ENCODE results near the gene PTPN14.
"Not testable (repeated sequence)": the region's sequence is repeated elsewhere in the genome, so short reads cannot be mapped to it uniquely, and the experiment has no call there.

Gene PTPN14

DNA sequence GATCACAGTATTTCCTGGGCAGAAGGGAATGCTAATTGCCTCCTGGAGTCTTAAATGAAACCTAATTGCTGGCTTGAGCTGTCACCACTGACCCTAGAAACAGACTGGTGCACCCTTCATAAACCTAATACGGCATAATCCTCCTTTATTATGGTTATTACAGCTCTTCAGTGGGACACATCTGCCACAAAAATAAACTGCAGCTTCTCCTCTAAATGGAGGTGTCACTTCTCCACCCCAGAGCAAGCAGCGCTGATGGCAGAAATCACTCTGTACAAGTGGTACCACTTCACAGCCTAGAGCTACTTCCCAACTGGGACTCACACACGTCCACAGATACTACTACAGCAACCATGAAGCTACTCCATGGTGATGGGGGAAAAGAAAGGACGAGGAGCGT lies 11.1 kb downstream of the PTPN14 start:
- no peak for DNase-seq

DNA sequence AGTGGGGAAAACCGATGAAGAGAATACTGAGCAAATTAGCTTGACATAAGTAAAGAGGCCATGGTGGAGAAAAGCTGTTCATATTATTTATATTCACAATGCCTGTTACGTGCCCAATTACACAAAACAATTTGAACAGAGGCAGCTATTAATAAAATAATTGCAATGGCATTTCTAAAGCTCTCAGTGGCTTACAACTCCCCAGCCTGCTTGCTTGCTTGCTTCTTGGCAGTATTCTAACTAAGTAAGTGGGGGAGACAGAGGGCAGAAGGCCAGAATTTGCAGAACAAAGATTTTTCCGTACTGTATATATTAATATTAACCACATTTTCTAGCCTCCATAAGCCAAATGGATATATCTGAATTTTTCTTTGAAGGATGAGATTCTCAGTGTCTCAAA lies 12.9 kb downstream of the PTPN14 start:
- no peak for DNase-seq

DNA sequence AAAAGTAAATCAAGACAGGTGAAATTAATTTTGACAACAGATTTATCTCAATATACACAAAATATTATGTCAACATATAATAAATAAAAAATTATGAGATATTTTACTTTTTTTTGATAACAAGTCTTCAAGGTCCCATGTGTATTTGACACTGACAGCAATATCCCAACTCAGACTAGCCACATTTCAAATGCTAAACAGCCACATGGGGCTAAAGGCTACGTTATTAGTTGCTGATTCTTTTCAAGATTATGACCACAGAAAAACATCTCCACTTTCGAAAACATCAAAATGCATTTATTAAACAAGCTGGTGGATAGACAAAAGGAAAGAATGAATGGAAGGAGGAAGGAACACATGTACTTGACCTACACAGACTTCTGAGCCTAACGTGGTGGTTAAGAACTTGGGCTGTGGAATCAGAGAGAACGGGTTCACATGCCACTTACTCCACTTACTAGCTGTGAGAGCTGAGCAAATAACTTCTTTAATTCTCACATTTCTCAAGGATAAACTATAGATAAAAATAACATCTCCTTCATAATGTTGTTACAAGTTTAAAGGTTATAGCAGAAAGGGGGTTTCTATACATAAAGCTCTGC lies 13.4 kb downstream of the PTPN14 start:
- DNase-seq: no peak

DNA sequence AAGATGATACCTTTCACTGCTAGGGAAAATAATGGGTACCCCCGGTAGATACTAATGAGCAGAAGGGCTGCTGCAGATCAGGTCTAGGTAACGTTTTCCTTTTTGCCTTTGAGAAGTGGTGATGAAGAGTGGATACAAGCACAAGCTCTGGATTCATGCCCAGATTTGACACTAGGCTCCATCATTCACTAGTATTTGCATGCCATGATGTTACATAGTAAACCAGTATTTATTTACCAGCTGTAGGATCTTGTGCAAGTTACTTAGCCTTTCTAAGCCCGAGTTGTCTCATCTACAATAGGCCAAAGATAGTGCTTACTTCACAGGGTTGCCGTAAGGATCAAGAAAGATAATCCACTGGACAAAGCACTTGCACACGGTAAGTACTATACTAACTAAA lies 14.2 kb downstream of the PTPN14 start:
- DNase-seq: no peak

DNA sequence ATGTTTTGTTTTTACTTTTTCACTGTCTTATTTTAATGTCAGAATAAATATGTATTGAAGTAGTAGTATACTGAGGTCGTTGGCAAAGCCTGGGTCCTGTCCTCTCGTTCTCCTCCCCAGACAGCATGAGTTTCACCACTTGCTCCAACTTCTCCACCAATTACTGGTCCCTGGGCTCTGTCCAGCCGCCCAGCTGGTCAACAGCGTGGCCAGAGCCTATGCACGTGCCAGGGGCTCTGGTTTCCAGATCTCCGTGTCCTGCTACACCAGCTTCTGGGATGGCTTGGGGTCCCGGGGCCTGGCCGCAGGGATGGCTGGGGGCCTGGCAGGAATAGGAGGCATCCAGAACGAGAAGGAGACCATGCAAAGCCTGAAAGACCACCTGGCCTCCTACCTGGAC lies 19.3 kb downstream of the PTPN14 start:
- DNase-seq: no peak

DNA sequence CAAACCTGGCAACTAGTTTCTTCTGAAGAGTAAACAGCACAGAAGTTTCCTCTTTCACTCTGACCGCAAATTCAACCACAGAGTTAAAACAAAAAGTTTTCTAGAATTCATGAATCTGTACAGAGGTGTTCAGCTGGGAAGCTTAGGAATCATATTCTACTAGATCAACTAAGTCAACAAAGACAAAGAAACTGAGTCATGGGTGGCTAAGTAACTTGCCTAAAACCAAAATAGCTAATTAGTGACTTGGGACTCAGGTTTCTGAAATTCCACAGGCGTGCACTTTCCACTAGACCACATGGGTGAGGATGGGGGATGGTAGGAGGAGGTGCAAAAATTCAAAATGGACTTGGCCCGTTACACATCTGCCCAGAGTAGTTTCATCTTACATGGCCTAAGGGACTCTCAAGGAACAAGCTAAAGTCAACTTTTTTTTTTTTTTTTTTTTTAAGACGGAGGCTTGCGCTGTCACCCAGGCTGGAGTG lies 25.8 kb downstream of the PTPN14 start:
- DNase-seq: no peak

DNA sequence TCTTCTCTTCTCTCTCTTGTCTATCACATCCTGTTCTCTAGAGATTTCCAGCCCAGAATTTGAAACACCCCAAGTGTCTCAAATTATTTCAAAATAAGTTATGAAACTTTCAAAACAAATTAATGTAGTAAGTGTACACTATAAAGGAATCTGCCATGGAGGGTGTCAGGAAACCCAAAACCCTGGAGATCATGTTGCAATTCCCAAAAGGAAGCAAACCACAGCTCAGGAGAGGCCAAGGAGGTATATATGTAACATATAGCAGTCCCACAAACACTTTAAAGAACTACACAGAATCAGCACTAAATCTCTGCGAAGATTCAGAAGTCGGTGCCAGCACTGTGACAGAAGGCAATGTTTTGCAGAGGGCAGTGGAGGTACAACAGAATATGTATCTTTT lies 26.6 kb downstream of the PTPN14 start:
- DNase-seq: no peak

DNA sequence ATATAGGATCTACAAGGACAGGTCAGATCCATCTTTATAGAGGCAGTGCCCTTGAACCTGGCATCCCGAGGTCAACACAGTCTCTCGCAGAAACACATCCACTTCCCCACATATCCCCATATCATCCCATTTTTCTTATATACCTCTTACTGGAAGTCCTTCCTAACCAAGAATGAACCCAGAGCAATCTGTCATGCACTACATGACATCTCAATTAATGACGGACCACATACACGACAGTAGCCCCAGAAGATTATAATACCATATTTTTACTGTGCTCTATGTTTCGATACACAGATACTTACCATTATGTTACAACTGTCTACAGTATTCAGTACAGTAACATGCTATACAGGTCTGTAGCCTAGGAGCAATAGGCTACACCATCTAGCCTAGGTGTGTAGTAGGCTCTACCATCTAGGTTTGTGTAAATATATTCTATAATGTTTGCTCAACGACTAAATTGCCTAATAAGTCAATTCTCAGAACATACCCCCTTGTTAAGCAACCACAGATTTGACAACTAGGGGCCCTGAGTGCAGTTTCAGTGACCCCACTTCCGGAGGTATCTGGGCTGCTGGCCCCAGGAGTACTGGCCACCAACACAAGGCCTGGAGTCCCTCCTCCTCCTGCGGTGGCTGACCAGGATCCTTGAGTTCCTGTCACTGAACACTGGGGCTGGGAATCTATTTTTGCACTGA lies 28.1 kb downstream of the PTPN14 start:
- no peak for DNase-seq

DNA sequence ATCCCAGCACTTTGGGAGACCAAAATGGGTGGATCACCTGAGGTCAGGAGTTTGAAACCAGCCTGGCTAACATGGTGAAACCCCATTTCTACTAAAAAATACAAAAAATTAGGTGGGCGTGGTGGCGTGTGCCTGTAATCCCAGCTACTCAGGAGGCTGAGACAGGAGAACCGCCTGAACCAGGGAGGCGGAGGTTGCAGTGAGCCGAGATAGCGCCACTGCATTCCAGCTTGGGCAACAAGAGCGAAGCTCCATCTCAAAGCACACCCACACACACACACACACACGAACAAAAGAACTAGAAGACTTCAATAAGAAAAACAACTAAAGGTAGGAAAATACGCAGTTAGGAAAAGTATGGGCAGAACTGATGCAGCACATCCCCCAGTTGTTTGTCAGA lies 29.9 kb downstream of the PTPN14 start:
- not testable (repeated sequence) for DNase-seq

DNA sequence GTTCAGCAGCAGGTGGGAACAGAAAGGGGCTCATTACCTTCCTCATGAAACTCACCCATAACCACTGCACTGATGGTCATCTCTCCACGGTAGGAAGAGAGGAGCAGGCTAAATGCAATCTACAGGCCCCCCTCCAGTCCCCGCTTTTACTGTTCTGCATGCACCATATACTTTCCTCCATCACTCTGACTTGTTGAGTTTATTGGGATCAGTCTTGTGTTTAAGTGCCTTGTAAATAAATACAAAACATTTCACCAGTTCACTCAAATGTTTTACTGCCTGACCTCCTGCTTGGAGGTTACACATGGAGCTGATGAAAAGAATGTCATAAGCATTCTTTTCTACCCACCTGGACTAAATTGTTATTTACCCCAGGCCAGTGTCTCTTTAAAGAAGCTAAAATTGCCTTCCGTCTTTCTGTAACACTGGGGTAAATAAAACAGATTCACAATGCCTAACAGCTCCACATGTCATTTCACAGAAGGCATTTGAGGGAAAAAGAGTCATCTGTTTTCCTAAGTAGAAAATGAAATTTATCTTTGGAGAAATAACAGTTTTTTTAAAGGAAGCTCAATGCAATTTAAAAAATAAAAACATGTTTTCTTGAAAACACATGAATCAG lies 30.7 kb downstream of the PTPN14 start:
- no peak for DNase-seq

DNA sequence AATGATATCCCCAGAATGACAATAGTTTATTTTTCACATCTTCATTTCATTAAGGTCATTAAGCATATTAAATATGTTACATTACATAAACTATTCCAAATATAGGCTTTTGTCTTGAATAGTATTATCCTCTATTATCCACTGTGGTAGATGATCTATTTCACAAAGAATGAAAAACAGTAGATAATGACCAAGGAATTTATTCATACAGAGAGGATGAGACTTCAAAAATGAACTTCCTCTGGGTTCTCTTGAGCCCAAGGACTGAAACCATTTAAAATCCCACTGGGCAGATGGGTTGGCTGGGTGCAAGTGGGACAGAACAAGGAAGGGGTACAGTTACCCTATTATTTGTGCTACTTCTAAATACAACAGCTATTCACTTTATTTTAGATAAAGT lies 33.0 kb downstream of the PTPN14 start:
- DNase-seq: no peak

DNA sequence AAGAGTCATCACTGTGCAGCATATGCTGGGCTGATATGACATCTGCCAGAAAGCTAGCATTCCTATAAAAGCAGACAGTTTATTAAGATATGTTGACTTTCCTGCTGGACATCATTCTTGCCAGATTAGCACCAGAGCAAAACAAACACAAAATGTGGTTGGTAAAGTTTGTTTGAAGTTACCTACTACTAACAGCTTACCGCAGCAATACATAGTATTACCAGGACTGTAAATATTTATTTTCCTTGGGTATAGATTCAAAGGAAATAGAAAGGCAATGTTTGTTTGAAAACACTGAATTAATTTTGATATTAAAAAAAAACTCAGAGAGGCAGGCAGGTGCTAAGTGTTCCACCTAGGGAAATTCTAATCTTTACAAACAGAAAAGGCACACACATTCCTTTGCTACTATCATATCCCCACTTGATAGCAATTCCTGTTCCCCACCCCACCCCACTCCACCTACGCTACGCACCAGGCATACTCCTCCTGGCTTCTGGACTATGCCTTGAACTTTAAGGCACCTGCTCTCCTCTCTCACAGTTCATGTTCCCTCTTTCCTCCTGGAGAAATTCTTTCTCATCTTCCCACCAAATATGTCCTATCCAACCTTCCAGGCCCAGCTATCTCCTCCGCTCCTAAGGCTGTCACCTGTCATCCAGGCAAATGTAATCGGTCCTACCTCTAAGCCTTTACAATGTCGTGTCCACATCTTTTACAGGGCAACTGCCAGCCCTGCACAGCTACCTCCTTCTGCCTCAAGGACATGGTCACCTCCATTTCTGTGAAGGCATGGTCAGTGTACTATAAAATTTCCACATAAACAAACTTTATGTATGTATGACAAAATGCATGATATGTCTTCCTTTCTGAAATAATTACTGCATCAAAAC lies 34.7 kb downstream of the PTPN14 start:
- no peak for DNase-seq

DNA sequence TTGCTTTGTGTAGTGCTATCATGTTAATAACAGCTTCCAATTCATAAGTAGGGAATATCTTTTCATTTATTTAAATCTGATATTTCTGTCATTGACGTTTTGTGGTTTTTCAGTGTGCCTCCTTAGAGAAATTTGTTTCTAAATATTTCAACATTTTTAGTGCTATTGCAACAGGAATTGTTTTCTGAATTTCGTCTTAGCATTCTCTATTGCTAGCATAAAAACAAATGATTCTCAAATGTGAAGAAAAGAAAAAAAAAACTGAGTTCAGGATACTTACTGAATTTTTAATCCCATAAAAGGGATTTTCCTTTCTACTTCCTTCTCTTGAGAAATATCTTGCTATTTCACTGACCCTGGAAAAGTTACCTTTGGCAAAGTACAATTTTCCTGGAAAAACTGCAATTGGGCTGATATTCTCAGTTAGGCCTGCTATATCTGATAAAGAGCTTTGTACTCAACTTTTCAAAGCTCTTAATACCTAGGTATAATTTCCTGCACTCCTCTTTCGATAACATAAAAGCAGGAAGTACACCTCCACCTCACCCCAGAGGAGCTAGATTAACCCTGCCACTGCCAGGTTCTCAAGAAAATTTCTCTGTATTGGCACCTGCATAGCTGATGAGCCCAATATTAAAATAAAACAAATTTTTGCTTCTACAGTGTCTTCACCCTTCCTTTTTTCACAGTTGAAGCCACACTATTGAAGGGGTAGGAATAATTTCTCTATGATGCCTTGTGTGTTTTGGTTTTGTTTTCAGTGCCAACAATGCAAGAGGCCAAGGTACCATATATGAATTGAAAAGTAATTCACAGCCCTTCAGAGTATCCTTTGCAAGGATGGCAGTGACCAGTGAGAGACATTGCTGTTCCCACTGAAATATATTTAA lies 35.6 kb downstream of the PTPN14 start:
- DNase-seq: no peak

DNA sequence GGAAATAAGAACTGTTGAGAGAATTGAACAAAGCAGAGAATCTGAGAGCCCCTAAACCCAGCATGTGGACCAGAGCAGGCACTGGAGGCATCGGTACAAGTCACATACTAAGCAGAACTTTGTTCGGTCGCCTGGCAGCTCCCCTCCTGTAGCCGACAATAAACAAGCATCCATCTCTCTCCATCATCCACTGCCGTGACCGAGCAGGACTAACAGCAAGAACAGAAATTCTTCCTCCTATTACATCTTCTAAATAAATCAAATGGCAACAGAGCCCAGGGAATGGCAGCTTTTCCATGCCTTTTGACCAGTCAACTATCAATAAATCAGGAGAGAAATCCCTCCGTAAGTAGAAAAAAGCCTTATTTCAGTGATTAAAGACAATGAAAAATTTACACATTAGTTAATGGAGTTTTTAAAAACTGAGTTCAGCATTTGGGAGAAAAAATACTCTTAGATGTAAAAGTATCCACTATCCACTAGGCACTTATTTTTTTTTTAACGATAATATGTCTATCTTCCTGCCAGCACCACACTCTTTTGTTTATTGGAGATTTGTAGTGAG lies 36.5 kb downstream of the PTPN14 start:
- DNase-seq: no peak

DNA sequence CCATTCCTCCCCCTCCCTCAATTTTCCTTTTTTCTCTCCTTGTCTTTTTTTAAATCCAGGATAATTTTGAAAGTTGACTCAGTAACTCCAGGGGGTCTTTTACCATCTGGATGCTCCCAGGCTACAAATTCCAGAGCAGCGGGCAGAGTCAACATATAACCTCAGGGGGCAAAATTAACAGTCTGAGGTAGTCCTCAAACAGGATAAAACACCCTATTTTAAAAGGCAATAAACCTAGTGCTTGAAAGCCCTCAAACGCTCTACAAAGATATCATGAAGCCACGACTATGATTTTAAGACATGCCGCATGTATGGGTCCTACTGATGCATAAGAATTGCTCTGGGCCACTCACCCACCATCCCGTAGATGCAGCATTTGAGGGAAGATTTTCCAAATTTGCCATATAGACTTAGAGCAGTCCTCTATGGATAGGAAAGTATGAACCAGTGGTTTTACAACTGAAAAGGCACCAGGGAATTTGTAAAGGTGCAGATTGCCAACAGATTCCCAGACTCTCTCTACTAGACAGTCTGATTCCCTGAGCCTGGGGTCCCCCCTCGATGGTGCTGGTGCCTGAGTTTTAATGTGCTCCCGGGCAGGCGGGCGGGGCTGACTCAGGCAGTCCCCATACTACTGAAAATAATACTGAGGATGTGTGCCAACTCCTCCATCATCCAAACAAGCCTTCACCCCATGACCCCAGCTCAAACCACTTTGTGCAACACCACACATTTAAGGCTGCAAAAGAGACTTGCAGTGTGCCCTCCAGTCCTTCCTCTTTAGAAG lies 37.2 kb downstream of the PTPN14 start:
- no peak for DNase-seq

DNA sequence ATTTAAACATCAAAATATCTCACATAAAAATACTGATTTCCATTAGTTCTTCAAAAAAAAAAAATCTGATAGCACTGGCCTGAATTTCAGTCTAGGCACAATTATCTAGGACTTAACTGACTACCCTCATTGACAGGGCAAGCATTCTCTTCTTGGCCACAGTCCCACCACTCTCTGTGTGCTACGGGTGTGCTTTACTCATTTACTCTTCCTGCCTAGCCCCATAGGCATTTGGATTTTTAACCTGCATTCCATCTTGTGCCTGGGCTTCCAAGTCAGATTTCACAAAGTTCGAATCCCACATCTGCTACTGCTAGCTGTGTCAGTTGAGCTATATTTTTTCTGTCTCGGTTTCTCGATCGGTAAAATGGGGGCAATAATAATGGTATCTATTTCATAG lies 38.0 kb downstream of the PTPN14 start:
- no peak for DNase-seq

DNA sequence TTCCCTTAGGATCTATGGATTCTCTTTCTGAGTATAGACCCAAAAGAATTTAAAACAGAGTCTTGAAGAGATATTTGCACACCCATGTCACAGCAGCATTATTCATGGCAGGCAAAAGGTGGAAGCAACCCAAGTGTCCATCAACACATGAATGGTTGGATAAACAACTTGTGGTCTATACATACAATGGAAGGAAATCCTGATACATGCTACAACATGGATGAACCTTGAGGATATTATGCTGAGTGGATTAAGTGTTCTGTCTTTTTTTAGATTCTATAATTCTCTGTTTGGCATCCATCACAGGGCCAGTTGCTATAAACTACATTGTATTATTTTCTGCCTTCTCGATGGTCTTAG lies 39.8 kb downstream of the PTPN14 start:
- no peak for DNase-seq

DNA sequence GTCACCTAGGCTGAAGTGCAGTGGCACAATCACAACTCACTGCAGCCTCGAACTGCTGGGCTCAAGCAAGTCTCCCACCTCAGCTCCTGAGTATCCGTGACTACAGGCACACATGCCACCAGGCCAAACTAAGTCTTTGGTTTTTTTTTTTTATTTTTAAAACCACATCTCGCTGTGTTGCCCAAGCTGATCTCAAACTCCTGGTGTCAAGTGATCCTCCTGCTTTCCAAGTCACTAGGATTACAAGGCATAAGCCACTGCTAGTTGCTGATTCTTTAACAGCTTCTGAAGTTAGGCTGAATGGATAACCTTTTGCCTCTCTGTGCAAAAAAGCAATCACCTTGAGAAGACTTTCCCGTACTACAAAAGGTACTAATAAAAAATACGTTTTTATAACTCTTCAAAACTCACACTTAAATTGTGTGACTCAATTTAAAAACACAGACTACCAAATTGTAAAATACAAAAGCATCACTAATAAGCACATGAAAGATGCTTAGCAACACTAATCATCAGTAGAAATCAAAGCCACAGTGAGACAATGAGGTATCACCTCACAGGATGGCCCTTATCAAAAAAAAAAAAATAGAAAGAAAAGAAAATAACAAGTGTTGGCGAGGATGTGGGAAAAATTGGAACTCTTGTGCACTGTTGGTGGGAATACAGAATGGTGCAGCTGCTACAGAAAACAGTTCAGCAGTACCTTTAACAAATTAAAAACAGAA lies 40.3 kb downstream of the PTPN14 start:
- no peak for DNase-seq

DNA sequence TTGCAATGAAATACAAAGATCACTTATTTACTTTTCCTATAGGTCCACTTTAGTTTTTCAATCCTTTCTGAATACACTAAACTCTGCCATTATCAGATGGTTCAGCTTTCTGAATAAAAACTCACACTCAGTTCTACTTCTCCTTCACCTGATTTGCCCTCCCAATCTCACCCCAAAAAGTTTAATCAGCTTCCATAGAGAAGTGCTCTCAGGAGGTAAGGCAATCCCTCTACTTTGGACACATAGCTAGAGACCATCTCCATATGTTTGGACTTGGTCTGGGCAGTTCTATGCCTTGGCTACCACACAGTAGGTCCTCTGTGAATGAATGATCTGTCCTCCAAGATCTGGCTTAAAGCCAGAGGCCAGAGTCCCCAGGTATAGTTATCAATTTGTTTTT lies 40.9 kb downstream of the PTPN14 start:
- no peak for DNase-seq

DNA sequence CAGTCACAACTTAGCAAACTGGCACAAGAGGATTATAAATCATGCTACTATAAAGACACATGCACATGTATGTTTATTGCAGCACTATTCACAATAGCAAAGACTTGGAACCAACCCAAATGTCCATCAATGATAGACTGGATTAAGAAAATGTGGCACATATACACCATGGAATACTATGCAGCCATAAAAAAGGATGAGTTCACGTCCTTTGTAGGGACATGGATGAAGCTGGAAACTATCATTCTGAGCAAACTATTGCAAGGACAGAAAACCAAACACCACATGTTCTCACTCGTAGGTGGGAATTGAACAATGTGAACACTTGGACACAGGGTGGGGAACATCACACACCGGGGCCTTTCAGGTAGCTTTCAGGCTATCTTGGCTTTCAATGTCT lies 41.8 kb downstream of the PTPN14 start:
- not testable (repeated sequence) for DNase-seq
